Hematopoietic multipotent progenitor cell treated with erythropoietin and hydrocortisone succinate and interleukin-3 and kit ligand, for 4 days (in vitro differentiated cells): ENCODE results near the gene ZNF800.
A peak's percentile ranks its signal among the peaks of the same experiment; 100 is the strongest.

Experiments
- DNase-seq: peaks from one replicate; pipeline ENCODE4 v3.0.0-alpha.2; 2015

Gene ZNF800

GRCh38 chr7:127390186-127390816, 2.2 kb downstream of the ZNF800 start:
- no peak for DNase-seq

- DNase-seq: no peak
These were observed 3.2 kb downstream of the ZNF800 start for GRCh38 chr7:127389321-127389720.

GRCh38 chr7:127387974-127388373, 4.5 kb downstream of the ZNF800 start:
- no peak for DNase-seq

GRCh38 chr7:127383123-127383835, 9.2 kb downstream of the ZNF800 start:
- DNase-seq: peak; percentile 44

GRCh38 chr7:127382301-127383085, 10.0 kb downstream of the ZNF800 start:
- peak; percentile 11 for DNase-seq

GRCh38 chr7:127380479-127380878, 12.0 kb downstream of the ZNF800 start:
- peak; percentile 13 for DNase-seq

- DNase-seq: no peak
These were observed 12.9 kb downstream of the ZNF800 start for GRCh38 chr7:127379642-127380041.

GRCh38 chr7:127378537-127378936, 14.0 kb downstream of the ZNF800 start:
- DNase-seq: no peak

- DNase-seq: no peak
These were observed 15.1 kb downstream of the ZNF800 start for GRCh38 chr7:127377425-127377824.

- DNase-seq: no peak
These were observed 16.9 kb downstream of the ZNF800 start for GRCh38 chr7:127375631-127376030.

GRCh38 chr7:127367679-127368078, 24.8 kb downstream of the ZNF800 start:
- no peak for DNase-seq

- no peak for DNase-seq
These were observed 25.8 kb downstream of the ZNF800 start for GRCh38 chr7:127366680-127367079.

- no peak for DNase-seq
These were observed 26.6 kb downstream of the ZNF800 start for GRCh38 chr7:127365957-127366315.

- DNase-seq: peak; percentile 59
These were observed 27.1 kb downstream of the ZNF800 start for GRCh38 chr7:127365164-127365956.

GRCh38 chr7:127362364-127363027, 30.0 kb downstream of the ZNF800 start:
- DNase-seq: no peak

- DNase-seq: no peak
These were observed 30.8 kb downstream of the ZNF800 start for GRCh38 chr7:127361736-127362135.

GRCh38 chr7:127359011-127359410, 33.5 kb downstream of the ZNF800 start:
- DNase-seq: no peak

GRCh38 chr7:127353897-127354296, 38.6 kb downstream of the ZNF800 start:
- DNase-seq: no peak

GRCh38 chr7:127350586-127350985, 41.9 kb downstream of the ZNF800 start:
- no peak for DNase-seq

GRCh38 chr7:127349881-127350280, 42.6 kb downstream of the ZNF800 start:
- DNase-seq: no peak

GRCh38 chr7:127348247-127348631, 44.3 kb downstream of the ZNF800 start:
- no peak for DNase-seq

- peak; percentile 88 for DNase-seq
These were observed 44.8 kb downstream of the ZNF800 start for GRCh38 chr7:127347567-127348246.
